Measurements from ENCODE around the gene NFIX.

- TF ChIP-seq, protein P1, sequence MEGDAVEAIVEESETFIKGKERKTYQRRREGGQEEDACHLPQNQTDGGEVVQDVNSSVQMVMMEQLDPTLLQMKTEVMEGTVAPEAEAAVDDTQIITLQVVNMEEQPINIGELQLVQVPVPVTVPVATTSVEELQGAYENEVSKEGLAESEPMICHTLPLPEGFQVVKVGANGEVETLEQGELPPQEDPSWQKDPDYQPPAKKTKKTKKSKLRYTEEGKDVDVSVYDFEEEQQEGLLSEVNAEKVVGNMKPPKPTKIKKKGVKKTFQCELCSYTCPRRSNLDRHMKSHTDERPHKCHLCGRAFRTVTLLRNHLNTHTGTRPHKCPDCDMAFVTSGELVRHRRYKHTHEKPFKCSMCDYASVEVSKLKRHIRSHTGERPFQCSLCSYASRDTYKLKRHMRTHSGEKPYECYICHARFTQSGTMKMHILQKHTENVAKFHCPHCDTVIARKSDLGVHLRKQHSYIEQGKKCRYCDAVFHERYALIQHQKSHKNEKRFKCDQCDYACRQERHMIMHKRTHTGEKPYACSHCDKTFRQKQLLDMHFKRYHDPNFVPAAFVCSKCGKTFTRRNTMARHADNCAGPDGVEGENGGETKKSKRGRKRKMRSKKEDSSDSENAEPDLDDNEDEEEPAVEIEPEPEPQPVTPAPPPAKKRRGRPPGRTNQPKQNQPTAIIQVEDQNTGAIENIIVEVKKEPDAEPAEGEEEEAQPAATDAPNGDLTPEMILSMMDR (IDR thresholded peaks at IDR 0.05; ENCODE audit: insufficient read depth, low read depth, low read length), result no peak
- TF ChIP-seq EZH2 (IDR thresholded peaks at IDR 0.05; ENCODE audit: insufficient read depth, low read length), result no peak
These were observed 21.0 kb downstream of the NFIX start for GRCh38 chr19:13016245-13016627.

Measured in astrocyte (in vitro differentiated cells and primary cell).